ENCODE results near the gene UCN3.
A peak's percentile ranks its signal among the peaks of the same experiment; 100 is the strongest.

Gene UCN3

GRCh38 chr10:5364890-5365338 lies at the start of gene UCN3:
Gene UCN3 (plus strand): TSS chr10:5364966. CDS start chr10:5373721, 8,755 bp downstream.
- DNase-seq (ENCODE audit: low read depth in 1 of 2, low spot score in 1 of 2) = no peak

GRCh38 chr10:5317547-5318107 lies 47.1 kb upstream of the UCN3 start:
- DNase-seq (ENCODE audit: low read depth in 1 of 2, low spot score in 1 of 2) = peak in 1 of 2 donors; percentile 62

GRCh38 chr10:5318148-5318547 lies 46.6 kb upstream of the UCN3 start:
- no peak for DNase-seq (ENCODE audit: low read depth in 1 of 2, low spot score in 1 of 2)

- DNase-seq (ENCODE audit: low read depth in 1 of 2, low spot score in 1 of 2) = no peak
These were observed 44.9 kb upstream of the UCN3 start for GRCh38 chr10:5319863-5320262.

- no peak for DNase-seq (ENCODE audit: low read depth in 1 of 2, low spot score in 1 of 2)
These were observed 43.5 kb upstream of the UCN3 start for GRCh38 chr10:5321273-5321672.

GRCh38 chr10:5323446-5323845 lies 41.3 kb upstream of the UCN3 start:
- no peak for DNase-seq (ENCODE audit: low read depth in 1 of 2, low spot score in 1 of 2)

- no peak for DNase-seq (ENCODE audit: low read depth in 1 of 2, low spot score in 1 of 2)
These were observed 39.7 kb upstream of the UCN3 start for GRCh38 chr10:5325076-5325475.

- no peak for DNase-seq (ENCODE audit: low read depth in 1 of 2, low spot score in 1 of 2)
These were observed 30.4 kb upstream of the UCN3 start for GRCh38 chr10:5334196-5334880.

- no peak for DNase-seq (ENCODE audit: low read depth in 1 of 2, low spot score in 1 of 2)
These were observed 26.8 kb upstream of the UCN3 start for GRCh38 chr10:5338010-5338409.

- DNase-seq (ENCODE audit: low read depth in 1 of 2, low spot score in 1 of 2) = no peak
These were observed 21.7 kb upstream of the UCN3 start for GRCh38 chr10:5343092-5343491.

- DNase-seq (ENCODE audit: low read depth in 1 of 2, low spot score in 1 of 2) = no peak
These were observed 21.2 kb upstream of the UCN3 start for GRCh38 chr10:5343561-5343960.

- no peak for DNase-seq (ENCODE audit: low read depth in 1 of 2, low spot score in 1 of 2)
These were observed 20.8 kb upstream of the UCN3 start for GRCh38 chr10:5343979-5344378.

GRCh38 chr10:5344746-5345145 lies 20.0 kb upstream of the UCN3 start:
- no peak for DNase-seq (ENCODE audit: low read depth in 1 of 2, low spot score in 1 of 2)

GRCh38 chr10:5346881-5347280 lies 17.9 kb upstream of the UCN3 start:
- DNase-seq (ENCODE audit: low read depth in 1 of 2, low spot score in 1 of 2) = no peak

GRCh38 chr10:5349362-5349761 lies 15.4 kb upstream of the UCN3 start:
- no peak for DNase-seq (ENCODE audit: low read depth in 1 of 2, low spot score in 1 of 2)

GRCh38 chr10:5354068-5354467 lies 10.7 kb upstream of the UCN3 start:
- DNase-seq (ENCODE audit: low read depth in 1 of 2, low spot score in 1 of 2) = no peak

- DNase-seq (ENCODE audit: low read depth in 1 of 2, low spot score in 1 of 2) = no peak
These were observed 9.0 kb upstream of the UCN3 start for GRCh38 chr10:5355594-5356301.

- DNase-seq (ENCODE audit: low read depth in 1 of 2, low spot score in 1 of 2) = no peak
These were observed 8.4 kb upstream of the UCN3 start for GRCh38 chr10:5356302-5356763.

- no peak for DNase-seq (ENCODE audit: low read depth in 1 of 2, low spot score in 1 of 2)
These were observed 4.3 kb upstream of the UCN3 start for GRCh38 chr10:5360318-5360915.

- no peak for DNase-seq (ENCODE audit: low read depth in 1 of 2, low spot score in 1 of 2)
These were observed 2.8 kb upstream of the UCN3 start for GRCh38 chr10:5361966-5362365.

- no peak for DNase-seq (ENCODE audit: low read depth in 1 of 2, low spot score in 1 of 2)
These were observed 1.9 kb upstream of the UCN3 start for GRCh38 chr10:5362873-5363272.

GRCh38 chr10:5364374-5364773 lies 392 bp upstream of the UCN3 start:
- DNase-seq (ENCODE audit: low read depth in 1 of 2, low spot score in 1 of 2) = no peak

Data from stimulated activated CD4-positive, alpha-beta T cell treated with anti-CD3 and anti-CD28 coated beads, Interleukin-15, amount 100 ng/mL, for 1 hour (primary cell).